Body of pancreas (tissue), 4 donors: Measurements from ENCODE around the gene HDAC2.

Experiments
- POLR2A ChIP-seq, 3 donors: fragments of 450-650 bp; IDR thresholded peaks; one replicate each; pipeline ENCODE4 v1.6.1; 2016; ENCODE audit warnings: antibody characterized with exemption in 3 of 3, mild to moderate bottlenecking in 2 of 3
- TF ChIP-seq, protein P1 (sequence below), 7 experiments: fragments of 450-650 bp in 4 of 7; fragments of 200-600 bp in 3 of 7; sonication (generic) in 3 of 7; IDR thresholded peaks; one replicate each; pipeline ENCODE4 v1.5.1; 2016 to 2019; ENCODE audit warnings: antibody characterized with exemption in 7 of 7

DNA sequence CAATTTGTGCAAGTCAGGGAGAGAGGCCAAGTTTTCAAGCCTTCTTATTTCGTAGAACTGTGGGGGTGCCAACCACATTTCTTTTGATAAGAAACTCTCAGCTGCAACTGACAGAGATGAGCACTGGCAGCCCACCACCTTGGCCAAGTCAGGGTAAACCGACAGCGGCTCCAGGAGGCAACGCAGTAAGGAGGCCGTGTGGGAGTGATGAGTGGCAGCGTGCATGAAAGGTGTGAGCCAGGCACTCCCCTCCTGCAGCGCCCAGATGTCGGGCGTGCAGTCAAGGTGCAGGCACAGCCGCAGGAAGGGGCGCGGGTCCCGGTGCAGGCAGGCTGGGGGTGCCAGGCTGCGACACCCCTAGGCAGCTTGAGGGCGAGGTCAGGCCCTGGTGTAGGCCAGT lies 49.2 kb upstream of the HDAC2 start:
- no peak for TF ChIP-seq POLR2A (IDR thresholded peaks at IDR 0.05)
- TF ChIP-seq, protein P1, sequence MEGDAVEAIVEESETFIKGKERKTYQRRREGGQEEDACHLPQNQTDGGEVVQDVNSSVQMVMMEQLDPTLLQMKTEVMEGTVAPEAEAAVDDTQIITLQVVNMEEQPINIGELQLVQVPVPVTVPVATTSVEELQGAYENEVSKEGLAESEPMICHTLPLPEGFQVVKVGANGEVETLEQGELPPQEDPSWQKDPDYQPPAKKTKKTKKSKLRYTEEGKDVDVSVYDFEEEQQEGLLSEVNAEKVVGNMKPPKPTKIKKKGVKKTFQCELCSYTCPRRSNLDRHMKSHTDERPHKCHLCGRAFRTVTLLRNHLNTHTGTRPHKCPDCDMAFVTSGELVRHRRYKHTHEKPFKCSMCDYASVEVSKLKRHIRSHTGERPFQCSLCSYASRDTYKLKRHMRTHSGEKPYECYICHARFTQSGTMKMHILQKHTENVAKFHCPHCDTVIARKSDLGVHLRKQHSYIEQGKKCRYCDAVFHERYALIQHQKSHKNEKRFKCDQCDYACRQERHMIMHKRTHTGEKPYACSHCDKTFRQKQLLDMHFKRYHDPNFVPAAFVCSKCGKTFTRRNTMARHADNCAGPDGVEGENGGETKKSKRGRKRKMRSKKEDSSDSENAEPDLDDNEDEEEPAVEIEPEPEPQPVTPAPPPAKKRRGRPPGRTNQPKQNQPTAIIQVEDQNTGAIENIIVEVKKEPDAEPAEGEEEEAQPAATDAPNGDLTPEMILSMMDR (IDR thresholded peaks at IDR 0.05) = no peak
